Dedifferentiated amniotic fluid mesenchymal stem cell (primary cell): ENCODE measurements around the gene TPCN2.

Experiments
- DNase-seq: peaks from one replicate; pipeline ENCODE4 v3.0.0-alpha.2; 2016; ENCODE audit errors: extremely low spot score

Gene TPCN2

GRCh38 chr11:69057236-69057635, 8.5 kb downstream of the TPCN2 start:
- DNase-seq, result no peak

GRCh38 chr11:69057801-69058200, 9.1 kb downstream of the TPCN2 start:
- no peak for DNase-seq

- no peak for DNase-seq
These were observed 10.0 kb downstream of the TPCN2 start for GRCh38 chr11:69058511-69059270.

GRCh38 chr11:69059429-69059828, 10.7 kb downstream of the TPCN2 start:
- no peak for DNase-seq

- DNase-seq, result no peak
These were observed 11.3 kb downstream of the TPCN2 start for GRCh38 chr11:69059985-69060384.

- DNase-seq, result no peak
These were observed 12.3 kb downstream of the TPCN2 start for GRCh38 chr11:69060806-69061712.

GRCh38 chr11:69061713-69062053, 13.0 kb downstream of the TPCN2 start:
- no peak for DNase-seq

- no peak for DNase-seq
These were observed 13.6 kb downstream of the TPCN2 start for GRCh38 chr11:69062169-69062855.

- DNase-seq, result no peak
These were observed 14.3 kb downstream of the TPCN2 start for GRCh38 chr11:69062873-69063651.

- DNase-seq, result no peak
These were observed 15.0 kb downstream of the TPCN2 start for GRCh38 chr11:69063652-69064260.

GRCh38 chr11:69064394-69064957, 15.7 kb downstream of the TPCN2 start:
- no peak for DNase-seq

GRCh38 chr11:69065147-69065710, 16.5 kb downstream of the TPCN2 start:
- DNase-seq, result no peak

GRCh38 chr11:69066122-69067112, 17.7 kb downstream of the TPCN2 start:
- no peak for DNase-seq

- DNase-seq, result no peak
These were observed 18.5 kb downstream of the TPCN2 start for GRCh38 chr11:69067200-69067599.

- DNase-seq, result no peak
These were observed 22.5 kb downstream of the TPCN2 start for GRCh38 chr11:69071086-69071800.

GRCh38 chr11:69071956-69072355, 23.2 kb downstream of the TPCN2 start:
- DNase-seq, result no peak

- no peak for DNase-seq
These were observed 24.7 kb downstream of the TPCN2 start for GRCh38 chr11:69073469-69073868.

- no peak for DNase-seq
These were observed 25.8 kb downstream of the TPCN2 start for GRCh38 chr11:69074375-69075140.
